A549 (cell line): ENCODE measurements around the gene AGBL4.

ENCODE experiments used
- BHLHE40 ChIP-seq: IDR thresholded peaks from 2 replicates; pipeline ENCODE4 v1.6.1; 2012; ENCODE audit warnings: low read depth, low read length, inconsistent platforms
- CBX8 ChIP-seq: fragments of 200-600 bp; sonication (generic); IDR thresholded peaks from 2 replicates; pipeline ENCODE4 v1.6.1; 2016
- CTCF ChIP-seq: fragments of >200 bp; sonication (Bioruptor Twin); formaldehyde crosslinking; IDR thresholded peaks from 3 replicates; pipeline ENCODE4 v1.5.1; 2016
- EP300 ChIP-seq, 2 experiments: fragments of >200 bp; sonication (Bioruptor Twin); formaldehyde crosslinking; IDR thresholded peaks; 2 replicates in 1 of 2; 3 replicates in 1 of 2; pipeline ENCODE4 v1.6.1; 2016 to 2017
- HEYL ChIP-seq: fragments of 250-450 bp; sonication (Bioruptor Pico); IDR thresholded peaks from 2 replicates; pipeline ENCODE4 v1.8.0; 2021; ENCODE audit warnings: mild to moderate bottlenecking, moderate library complexity
- HMGXB4 ChIP-seq: fragments of 250-450 bp; sonication (Bioruptor Pico); IDR thresholded peaks from 2 replicates; pipeline ENCODE4 v1.5.0; 2021; ENCODE audit warnings: mild to moderate bottlenecking, moderate library complexity, borderline replicate concordance
- MAFK ChIP-seq: fragments of 450-650 bp; IDR thresholded peaks from 2 replicates; pipeline ENCODE4 v1.6.1; 2014; ENCODE audit not compliant: partially characterized antibody
- MAX ChIP-seq: IDR thresholded peaks from 2 replicates; pipeline ENCODE4 v1.6.1; 2012
- POLR2A ChIP-seq: IDR thresholded peaks from 2 replicates; pipeline ENCODE4 v1.6.1; 2012; ENCODE audit warnings: mild to moderate bottlenecking, low read length
- RAD21 ChIP-seq, 2 experiments: fragments of >200 bp in 1 of 2; sonication (Bioruptor Twin) in 1 of 2; formaldehyde crosslinking in 1 of 2; IDR thresholded peaks in 1 of 2; conservative IDR thresholded peaks in 1 of 2; 2 replicates in 1 of 2; 3 replicates in 1 of 2; pipeline ENCODE4 v1.6.1; 2012 to 2018; ENCODE audit warnings: inconsistent platforms in 1 of 2
- USF2 ChIP-seq: fragments of 450-650 bp; IDR thresholded peaks from 2 replicates; pipeline ENCODE4 v1.6.1; 2014; ENCODE audit warnings: antibody characterized with exemption

GRCh38 chr1:48735796-48736195 lies 1288.0 kb downstream of the AGBL4 start:
- TF ChIP-seq CTCF (no peak), CBX8 (no peak), USF2 (no peak), EP300 (IDR thresholded peaks at IDR 0.05) (no peak), RAD21 (conservative IDR thresholded peaks at IDR 0.05 in 1 of 2, IDR thresholded peaks at IDR 0.05 in 1 of 2) (no peak), POLR2A (no peak), HMGXB4 (CRISPR knock-in tag) (no peak), BHLHE40 (no peak), HEYL (CRISPR knock-in tag) (no peak), MAFK (no peak), MAX (no peak)
